GM18909 (cell line): ENCODE data around the gene RPL19.
"Not testable (repeated sequence)": the region's sequence is repeated elsewhere in the genome, so short reads cannot be mapped to it uniquely, and the experiment has no call there.

Experiments used
- ATAC-seq: cut with Tn5 transposase; IDR thresholded peaks from one replicate; pipeline ENCODE4 v1.9.1; 2021; ENCODE audit warnings: mild to moderate bottlenecking; ENCODE audit not compliant: unreplicated experiment, poor library complexity

RPL19 gene

GRCh38 chr17:39200070-39200879 is at the start of gene RPL19:
RPL19 (plus strand) TSS chr17:39200283; CDS start chr17:39200345, 62 bp downstream.
- ATAC-seq: peak; percentile 67

- ATAC-seq: no peak
These were observed 49.3 kb upstream of the RPL19 start for GRCh38 chr17:39150795-39151149.

GRCh38 chr17:39151150-39151942 is 48.7 kb upstream of the RPL19 start, which contains the start of gene PLXDC1:
PLXDC1 (minus strand) TSS chr17:39151637; CDS start chr17:39151437, 200 bp downstream.
- no peak for ATAC-seq

- ATAC-seq: no peak
These were observed 47.9 kb upstream of the RPL19 start for GRCh38 chr17:39151943-39152818.

- peak; percentile 48 for ATAC-seq
These were observed 46.5 kb upstream of the RPL19 start for GRCh38 chr17:39153599-39154051.

- ATAC-seq: no peak
These were observed 44.4 kb upstream of the RPL19 start for GRCh38 chr17:39155654-39156053.

GRCh38 chr17:39156491-39156890 is 43.6 kb upstream of the RPL19 start:
- ATAC-seq: no peak

- ATAC-seq: no peak
These were observed 41.5 kb upstream of the RPL19 start for GRCh38 chr17:39158623-39159022.

- ATAC-seq: no peak
These were observed 38.1 kb upstream of the RPL19 start for GRCh38 chr17:39161962-39162361.

- peak; percentile 79 for ATAC-seq
These were observed 35.4 kb upstream of the RPL19 start for GRCh38 chr17:39164675-39165143.

- ATAC-seq: peak; percentile 4
These were observed 34.8 kb upstream of the RPL19 start for GRCh38 chr17:39165178-39165840.

GRCh38 chr17:39165841-39166349 is 34.2 kb upstream of the RPL19 start, which contains the start of gene ARL5C:
ARL5C (minus strand) TSS chr17:39166161; CDS start chr17:39165760, 401 bp downstream.
- ATAC-seq: no peak

- ATAC-seq: no peak
These were observed 33.4 kb upstream of the RPL19 start for GRCh38 chr17:39166437-39167335.

- ATAC-seq: no peak
These were observed 32.6 kb upstream of the RPL19 start for GRCh38 chr17:39167476-39167875.

GRCh38 chr17:39168503-39168902 is 31.6 kb upstream of the RPL19 start:
- not testable (repeated sequence) for ATAC-seq

GRCh38 chr17:39169101-39169500 is 31.0 kb upstream of the RPL19 start:
- no peak for ATAC-seq

GRCh38 chr17:39169518-39169917 is 30.6 kb upstream of the RPL19 start:
- no peak for ATAC-seq

GRCh38 chr17:39170109-39170508 is 30.0 kb upstream of the RPL19 start:
- no peak for ATAC-seq
